Neural progenitor cell (in vitro differentiated cells): ENCODE measurements around the gene TINCR. TPM values are rescaled to one million over a fixed set of nuclear protein-coding genes. Genes with fewer than 3 reads are reported as not detected.

Experiments used
- DNase-seq: peaks from one replicate; pipeline ENCODE4 v3.0.0-alpha.2; 2016; ENCODE audit warnings: low spot score
- H2AFZ ChIP-seq: fragments of 200-600 bp; sonication (generic); replicated peaks from 2 replicates; pipeline ENCODE4 v1.6.1; 2016; ENCODE audit warnings: antibody characterized with exemption
- H3F3A ChIP-seq: fragments of 200-600 bp; sonication (generic); 2 replicates; pipeline ENCODE4 v1.6.1; 2016; ENCODE audit warnings: antibody characterized with exemption, low read depth
- H3K27ac ChIP-seq: fragments of 200-600 bp; sonication (generic); 2 replicates; pipeline ENCODE4 v1.5.1; 2016; ENCODE audit warnings: mild to moderate bottlenecking
- H3K27me3 ChIP-seq: fragments of 200-600 bp; sonication (generic); 2 replicates; pipeline ENCODE4 v1.6.1; 2016; ENCODE audit warnings: mild to moderate bottlenecking, moderate library complexity
- H3K36me3 ChIP-seq: fragments of 200-600 bp; sonication (generic); 2 replicates; pipeline ENCODE4 v1.5.1; 2016
- H3K4me1 ChIP-seq: fragments of 200-600 bp; sonication (generic); 2 replicates; pipeline ENCODE4 v1.6.1; 2016; ENCODE audit warnings: mixed run types
- H3K4me2 ChIP-seq: fragments of 200-600 bp; sonication (generic); 2 replicates; pipeline ENCODE4 v1.6.1; 2016
- H3K4me3 ChIP-seq: fragments of 200-600 bp; sonication (generic); 2 replicates; pipeline ENCODE4 v1.5.1; 2016
- H3K79me2 ChIP-seq: fragments of 200-600 bp; sonication (generic); 2 replicates; pipeline ENCODE4 v1.6.1; 2016; ENCODE audit warnings: low read depth
- H3K9ac ChIP-seq: fragments of 200-600 bp; sonication (generic); 2 replicates; pipeline ENCODE4 v1.6.1; 2016
- H3K9me3 ChIP-seq: fragments of 200-600 bp; sonication (generic); 2 replicates; pipeline ENCODE4 v1.5.1; 2016; ENCODE audit warnings: low read depth
- H4K20me1 ChIP-seq: fragments of 200-600 bp; sonication (generic); 2 replicates; pipeline ENCODE4 v1.6.1; 2016; ENCODE audit warnings: low read depth
- H3K27ac Mint-ChIP-seq: 3 replicates; pipeline ENCODE4 v1.8.0; 2021; ENCODE audit warnings: mixed read lengths
- H3K27me3 Mint-ChIP-seq: 2 replicates; pipeline ENCODE4 v1.8.0; 2022; ENCODE audit warnings: low read depth, mild to moderate bottlenecking, inconsistent platforms, moderate library complexity, mixed read lengths; ENCODE audit not compliant: insufficient read depth
- H3K36me3 Mint-ChIP-seq: 3 replicates; pipeline ENCODE4 v1.8.0; 2021; ENCODE audit warnings: mixed read lengths
- H3K4me1 Mint-ChIP-seq: 3 replicates; pipeline ENCODE4 v1.8.0; 2021; ENCODE audit warnings: mixed read lengths
- H3K4me3 Mint-ChIP-seq: 3 replicates; pipeline ENCODE4 v1.8.0; 2021; ENCODE audit warnings: mild to moderate bottlenecking, moderate library complexity, mixed read lengths
- H3K9me3 Mint-ChIP-seq: 3 replicates; pipeline ENCODE4 v1.8.0; 2020; ENCODE audit warnings: mixed read lengths
- EZH2 ChIP-seq: fragments of 200-600 bp; sonication (generic); IDR thresholded peaks from 2 replicates; pipeline ENCODE4 v1.6.1; 2017; ENCODE audit warnings: antibody characterized with exemption, mild to moderate bottlenecking, moderate library complexity
- EZH2phosphoT487 ChIP-seq: fragments of 200-600 bp; sonication (generic); IDR thresholded peaks from 2 replicates; pipeline ENCODE4 v1.6.1; 2017; ENCODE audit warnings: antibody characterized with exemption
- total RNA-seq: library from RNA; depleted of rRNA; stranded (reverse); fragments of >200 nt; gene quantifications from 2 replicates; pipeline ENCODE4 v1.2.3, GENCODE V29; 2015; ENCODE audit warnings: low replicate concordance
- TF ChIP-seq, protein P1 (sequence below): fragments of 200-600 bp; sonication (generic); IDR thresholded peaks from 2 replicates; pipeline ENCODE4 v1.5.1; 2017; ENCODE audit warnings: antibody characterized with exemption, mild to moderate bottlenecking

The TINCR gene
- total RNA-seq, 1 donor from 2014 or later, result 1.8 TPM

DNA sequence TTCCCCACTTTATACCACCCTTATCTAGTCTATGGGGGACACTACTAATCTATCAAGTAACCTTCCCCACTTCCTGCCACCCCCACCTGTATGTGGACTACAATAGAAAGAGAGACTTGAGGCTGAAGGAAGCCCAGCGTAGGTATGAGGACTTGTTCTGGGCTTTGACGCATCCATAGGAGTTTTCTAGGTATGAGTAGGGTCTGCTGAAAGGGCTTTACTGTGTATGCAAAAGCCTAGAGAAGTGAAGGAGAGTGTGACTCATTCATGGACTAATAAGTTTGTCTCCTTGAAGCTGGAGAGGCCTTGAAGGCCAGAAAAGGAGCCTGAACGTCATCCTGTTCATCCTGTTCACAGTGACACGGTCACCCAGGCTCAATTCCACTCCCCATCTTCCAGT is 21.8 kb downstream of the TINCR start:
- no peak for TF ChIP-seq EZH2phosphoT487
- TF ChIP-seq, protein P1, sequence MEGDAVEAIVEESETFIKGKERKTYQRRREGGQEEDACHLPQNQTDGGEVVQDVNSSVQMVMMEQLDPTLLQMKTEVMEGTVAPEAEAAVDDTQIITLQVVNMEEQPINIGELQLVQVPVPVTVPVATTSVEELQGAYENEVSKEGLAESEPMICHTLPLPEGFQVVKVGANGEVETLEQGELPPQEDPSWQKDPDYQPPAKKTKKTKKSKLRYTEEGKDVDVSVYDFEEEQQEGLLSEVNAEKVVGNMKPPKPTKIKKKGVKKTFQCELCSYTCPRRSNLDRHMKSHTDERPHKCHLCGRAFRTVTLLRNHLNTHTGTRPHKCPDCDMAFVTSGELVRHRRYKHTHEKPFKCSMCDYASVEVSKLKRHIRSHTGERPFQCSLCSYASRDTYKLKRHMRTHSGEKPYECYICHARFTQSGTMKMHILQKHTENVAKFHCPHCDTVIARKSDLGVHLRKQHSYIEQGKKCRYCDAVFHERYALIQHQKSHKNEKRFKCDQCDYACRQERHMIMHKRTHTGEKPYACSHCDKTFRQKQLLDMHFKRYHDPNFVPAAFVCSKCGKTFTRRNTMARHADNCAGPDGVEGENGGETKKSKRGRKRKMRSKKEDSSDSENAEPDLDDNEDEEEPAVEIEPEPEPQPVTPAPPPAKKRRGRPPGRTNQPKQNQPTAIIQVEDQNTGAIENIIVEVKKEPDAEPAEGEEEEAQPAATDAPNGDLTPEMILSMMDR, result no peak
- no peak for TF ChIP-seq EZH2
- no peaks in the 10 kb centered on the region for H3F3A ChIP-seq
- H3K4me3 ChIP-seq, result no peak overlapping the region
- no peaks in the 10 kb centered on the region for H3K9me3 ChIP-seq
- no peak overlapping the region for H2AFZ ChIP-seq
- Mint-ChIP-seq H3K9me3 (no peaks in the 10 kb centered on the region), H3K4me1 (peaks cover 25% of the 10 kb centered on the region), H3K27me3 (peaks cover 15% of the 10 kb centered on the region), H3K27ac (peak overlapping the region; percentile 6), H3K36me3 (no peaks in the 10 kb centered on the region), H3K4me3 (no peak overlapping the region)
- H4K20me1 ChIP-seq, result no peaks in the 10 kb centered on the region
- no peak for DNase-seq
- no peak overlapping the region for H3K9ac ChIP-seq
- H3K4me2 ChIP-seq, result no peak overlapping the region
- H3K36me3 ChIP-seq, result no peaks in the 10 kb centered on the region
- H3K27ac ChIP-seq, result no peak overlapping the region
- no peaks in the 10 kb centered on the region for H3K4me1 ChIP-seq
- H3K79me2 ChIP-seq, result no peaks in the 10 kb centered on the region
- no peaks in the 10 kb centered on the region for H3K27me3 ChIP-seq

GRCh38 chr19:5545051-5545450 is 22.7 kb downstream of the TINCR start:
- H3K4me1 Mint-ChIP-seq, result peaks cover 27% of the 10 kb centered on the region
- H3K27me3 Mint-ChIP-seq, result peaks cover 16% of the 10 kb centered on the region
- peak overlapping the region; percentile 41 for H3K4me3 Mint-ChIP-seq
- H3K36me3 Mint-ChIP-seq, result no peaks in the 10 kb centered on the region
- H3K27ac Mint-ChIP-seq, result peak overlapping the region; percentile 76
- no peak for TF ChIP-seq EZH2
- TF ChIP-seq EZH2phosphoT487, result no peak
- TF ChIP-seq, protein P1, result no peak
- Histone ChIP-seq H3K4me3 (no peak overlapping the region), H3K36me3 (no peaks in the 10 kb centered on the region), H3K9me3 (no peaks in the 10 kb centered on the region), H3K4me1 (no peaks in the 10 kb centered on the region), H3K9ac (no peak overlapping the region), H3K79me2 (no peaks in the 10 kb centered on the region), H2AFZ (no peak overlapping the region), H4K20me1 (no peaks in the 10 kb centered on the region), H3K27ac (no peak overlapping the region), H3F3A (no peaks in the 10 kb centered on the region), H3K27me3 (no peaks in the 10 kb centered on the region), H3K4me2 (no peak overlapping the region)
- H3K9me3 Mint-ChIP-seq, result no peaks in the 10 kb centered on the region
- no peak for DNase-seq

DNA sequence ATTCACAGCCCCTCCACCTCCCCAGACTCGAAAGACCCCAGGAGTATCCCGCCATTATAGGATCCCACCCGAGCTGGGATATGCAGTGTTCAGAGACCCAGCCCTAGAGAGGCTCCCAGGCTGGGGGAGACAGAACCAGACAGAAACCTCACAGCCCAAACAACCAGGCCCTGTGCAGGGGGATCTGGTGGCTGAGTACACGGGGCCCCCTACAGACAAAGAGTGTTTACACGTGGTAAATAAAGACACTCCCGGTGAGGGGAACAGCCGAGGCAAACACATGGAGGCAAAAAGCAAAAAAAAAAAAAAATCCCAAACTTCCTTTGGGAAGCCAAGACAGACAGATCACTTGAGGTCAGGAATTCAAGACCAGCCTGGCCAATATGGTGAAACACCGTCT is 25.1 kb downstream of the TINCR start:
- no peaks in the 10 kb centered on the region for H3K79me2 ChIP-seq
- TF ChIP-seq, protein P1, result peak; percentile 27
- TF ChIP-seq EZH2, result no peak
- TF ChIP-seq EZH2phosphoT487, result no peak

More for the DNA sequence above, 25.1 kb downstream of the TINCR start:
- no peak overlapping the region for H3K4me2 ChIP-seq
- no peak overlapping the region for H2AFZ ChIP-seq
- H3K4me3 Mint-ChIP-seq, result peak overlapping the region; percentile 38
- H3K4me3 ChIP-seq, result no peak overlapping the region
- H3K9me3 ChIP-seq, result no peaks in the 10 kb centered on the region
- peaks cover 7% of the 10 kb centered on the region for H3K4me1 ChIP-seq
- no peak overlapping the region for H3K9ac ChIP-seq
- H3K9me3 Mint-ChIP-seq, result no peaks in the 10 kb centered on the region
- no peaks in the 10 kb centered on the region for H3K27me3 ChIP-seq
- H3K36me3 ChIP-seq, result no peaks in the 10 kb centered on the region
- peaks cover 30% of the 10 kb centered on the region for H3K4me1 Mint-ChIP-seq
- peaks cover 14% of the 10 kb centered on the region for H3K27me3 Mint-ChIP-seq
- DNase-seq, result peak; percentile 40
- H3K27ac Mint-ChIP-seq, result peak overlapping the region; percentile 94
- peaks cover 9% of the 10 kb centered on the region for H3F3A ChIP-seq
- H3K27ac ChIP-seq, result no peak overlapping the region
- no peaks in the 10 kb centered on the region for H4K20me1 ChIP-seq
- no peaks in the 10 kb centered on the region for H3K36me3 Mint-ChIP-seq
